H1 (cell line): ENCODE measurements around the gene GDPD2. TPM values are rescaled to one million over a fixed set of nuclear protein-coding genes. Genes with fewer than 3 reads are reported as not detected.

ENCODE experiments used
- CTCF ChIA-PET: fragments of 300-600 bp; sonication (Branson Sonifier 250); formaldehyde crosslinking; loops from one replicate; lab custom pipeline; 2021; ENCODE audit not compliant: partially characterized antibody; lab: Charles Lee
- POLR2A ChIA-PET: fragments of 300-600 bp; sonication (Branson Sonifier 250); formaldehyde crosslinking; loops from one replicate; lab custom pipeline; 2021; ENCODE audit warnings: inconsistent platforms; ENCODE audit not compliant: partially characterized antibody; lab: Charles Lee
- DNase-seq, 2 experiments: peaks; one replicate each; pipeline versions ENCODE4 v3.0.0 to v3.0.0-alpha.2; 2010 to 2022; ENCODE audit warnings: low spot score in 2 of 2, low read depth in 1 of 2, mixed read lengths in 1 of 2
- FAIRE-seq: peaks from 2 replicates; lab custom pipeline; 2011; peaks lifted over from hg19 to GRCh38; lab: Jason Lieb, UNC
- H2AFZ ChIP-seq: 2 replicates; pipeline ENCODE4 v1.8.1; 2012; ENCODE audit warnings: low read length, inconsistent platforms
- H2AK5ac ChIP-seq: 2 replicates; pipeline ENCODE4 v1.6.1; 2013; ENCODE audit warnings: low read depth, low read length
- H2BK120ac ChIP-seq: replicated peaks from 2 replicates; pipeline ENCODE3; 2013; ENCODE audit warnings: low read depth, low read length, inconsistent platforms
- H2BK12ac ChIP-seq: 2 replicates; pipeline ENCODE4 v1.6.1; 2013; ENCODE audit warnings: low read depth, low read length
- H2BK15ac ChIP-seq: 2 replicates; pipeline ENCODE4 v1.6.1; 2013; ENCODE audit warnings: low read length
- H2BK20ac ChIP-seq: 2 replicates; pipeline ENCODE4 v1.6.1; 2013; ENCODE audit warnings: low read length
- H2BK5ac ChIP-seq: 2 replicates; pipeline ENCODE4 v1.6.1; 2013; ENCODE audit warnings: low read depth, low read length
- H3K14ac ChIP-seq: 2 replicates; pipeline ENCODE4 v1.6.1; 2013; ENCODE audit warnings: inconsistent platforms; ENCODE audit not compliant: insufficient read length
- H3K18ac ChIP-seq: 2 replicates; pipeline ENCODE4 v1.6.1; 2013; ENCODE audit warnings: low read length; ENCODE audit errors: extremely low read depth
- H3K23ac ChIP-seq: 2 replicates; pipeline ENCODE4 v1.6.1; 2013; ENCODE audit warnings: inconsistent platforms; ENCODE audit not compliant: insufficient read length
- H3K23me2 ChIP-seq: 2 replicates; pipeline ENCODE4 v1.6.1; 2013; ENCODE audit warnings: low read depth, low read length
- H3K27ac ChIP-seq: 2 replicates; pipeline ENCODE4 v1.6.1; 2011; ENCODE audit warnings: low read depth, low read length, inconsistent platforms
- H3K27me3 ChIP-seq, 4 experiments: replicated peaks in 1 of 4; 1 replicate in 1 of 4; 2 replicates in 3 of 4; pipeline versions ENCODE4 v1.6.1 to v1.8.1; 2011 to 2013; ENCODE audit warnings: low read length in 3 of 4, mild to moderate bottlenecking in 3 of 4, inconsistent platforms in 2 of 4, mixed read lengths in 2 of 4, moderate library complexity in 1 of 4; ENCODE audit not compliant: control insufficient read depth in 3 of 4, insufficient read depth in 3 of 4; ENCODE audit errors: extremely low read depth in 1 of 4
- H3K36me3 ChIP-seq, 4 experiments: 2 replicates each; pipeline versions ENCODE4 v1.6.1 to v1.8.1; 2011 to 2013; ENCODE audit warnings: mild to moderate bottlenecking in 4 of 4, low read length in 3 of 4, moderate library complexity in 2 of 4, control low read depth in 1 of 4, inconsistent platforms in 1 of 4; ENCODE audit not compliant: insufficient read depth in 4 of 4, control insufficient read depth in 2 of 4
- H3K4ac ChIP-seq: replicated peaks from 2 replicates; pipeline ENCODE3; 2013; ENCODE audit warnings: low read length, low read depth, mixed read lengths, inconsistent platforms; ENCODE audit not compliant: insufficient read length
- H3K4me1 ChIP-seq, 4 experiments: replicated peaks in 1 of 4; 1 replicate in 1 of 4; 2 replicates in 3 of 4; pipeline versions ENCODE4 v1.6.1 to v1.8.1; 2011 to 2013; ENCODE audit warnings: low read length in 3 of 4, inconsistent platforms in 2 of 4, mixed read lengths in 1 of 4; ENCODE audit not compliant: insufficient read depth in 4 of 4, control insufficient read depth in 3 of 4
- H3K4me2 ChIP-seq, 2 experiments: 2 replicates each; pipeline versions ENCODE4 v1.6.1 to v1.8.1; 2011 to 2013; ENCODE audit warnings: low read depth in 2 of 2, low read length in 2 of 2, control low read depth in 1 of 2, inconsistent platforms in 1 of 2, mild to moderate bottlenecking in 1 of 2; ENCODE audit not compliant: insufficient read depth in 1 of 2
- H3K4me3 ChIP-seq, 4 experiments: fragments of 200-600, 300-600 bp in 1 of 4; sonication (generic), shearing (Covaris generic), sonication (Bioruptor Twin) in 1 of 4; 2 replicates each; pipeline versions ENCODE4 v1.5.1 to v1.8.1; 2011 to 2016; ENCODE audit warnings: low read length in 4 of 4, low read depth in 3 of 4, control low read depth in 2 of 4, inconsistent platforms in 2 of 4, mild to moderate bottlenecking in 2 of 4, mixed read lengths in 1 of 4, moderate library complexity in 1 of 4; ENCODE audit not compliant: insufficient read depth in 2 of 4; ENCODE audit errors: extremely low read depth in 1 of 4
- H3K56ac ChIP-seq: replicated peaks from 2 replicates; pipeline ENCODE3; 2013; ENCODE audit warnings: low read depth, mild to moderate bottlenecking, mixed read lengths, low read length, inconsistent platforms; ENCODE audit not compliant: insufficient read length
- H3K79me1 ChIP-seq: 2 replicates; pipeline ENCODE4 v1.6.1; 2013; ENCODE audit warnings: low read depth, low read length, control low read depth
- H3K79me2 ChIP-seq, 2 experiments: 2 replicates each; pipeline versions ENCODE4 v1.6.1 to v1.8.1; 2012 to 2013; ENCODE audit warnings: low read length in 2 of 2, mild to moderate bottlenecking in 2 of 2, inconsistent platforms in 1 of 2; ENCODE audit not compliant: insufficient read depth in 2 of 2, control insufficient read depth in 1 of 2
- H3K9ac ChIP-seq, 4 experiments: replicated peaks in 1 of 4; 1 replicate in 1 of 4; 2 replicates in 3 of 4; pipeline versions ENCODE4 v1.6.1 to v1.8.1; 2011 to 2013; ENCODE audit warnings: low read depth in 3 of 4, low read length in 3 of 4, control low read depth in 2 of 4, mild to moderate bottlenecking in 2 of 4, moderate library complexity in 2 of 4, inconsistent platforms in 1 of 4; ENCODE audit errors: extremely low read depth in 1 of 4
- H3K9me3 ChIP-seq, 2 experiments: 2 replicates each; pipeline versions ENCODE4 v1.6.1 to v1.8.1; 2012 to 2013; ENCODE audit warnings: mild to moderate bottlenecking in 2 of 2, moderate library complexity in 2 of 2, control low read depth in 1 of 2, inconsistent platforms in 1 of 2, low read depth in 1 of 2, low read length in 1 of 2, mixed read lengths in 1 of 2; ENCODE audit not compliant: insufficient read depth in 2 of 2
- H4K20me1 ChIP-seq, 2 experiments: replicated peaks in 1 of 2; 2 replicates each; pipeline versions ENCODE3 to v1.8.1; 2011 to 2013; ENCODE audit warnings: inconsistent platforms in 2 of 2, low read length in 2 of 2, mild to moderate bottlenecking in 1 of 2; ENCODE audit not compliant: insufficient read depth in 2 of 2, control insufficient read depth in 1 of 2
- H4K5ac ChIP-seq: 2 replicates; pipeline ENCODE4 v1.6.1; 2013; ENCODE audit warnings: low read length, low read depth, mixed read lengths, inconsistent platforms; ENCODE audit not compliant: insufficient read length
- H4K8ac ChIP-seq: 2 replicates; pipeline ENCODE4 v1.8.0; 2013; ENCODE audit warnings: mild to moderate bottlenecking, moderate library complexity, low read length, inconsistent platforms; ENCODE audit not compliant: insufficient read depth; ENCODE audit errors: extremely low read depth
- H4K91ac ChIP-seq: replicated peaks from 2 replicates; pipeline ENCODE3; 2013; ENCODE audit warnings: low read length, mixed read lengths, inconsistent platforms; ENCODE audit not compliant: insufficient read length
- ATF2 ChIP-seq: IDR thresholded peaks from 2 replicates; pipeline ENCODE4 v1.6.1; 2012; ENCODE audit warnings: low read length, inconsistent platforms
- ATF3 ChIP-seq: IDR thresholded peaks from 2 replicates; pipeline ENCODE4 v1.6.1; 2011; ENCODE audit warnings: low read depth, mild to moderate bottlenecking, low read length; ENCODE audit not compliant: insufficient read depth
- CHD1 ChIP-seq: IDR thresholded peaks from 2 replicates; pipeline ENCODE4 v1.6.1; 2012; ENCODE audit warnings: low read depth, low read length, improper control_type of control experiment
- CTBP2 ChIP-seq: IDR thresholded peaks from 2 replicates; pipeline ENCODE4 v1.7.0; 2011; ENCODE audit warnings: borderline replicate concordance, mild to moderate bottlenecking, moderate library complexity, mixed read lengths, low read length; ENCODE audit not compliant: insufficient read depth, insufficient read length
- RAD21 ChIP-seq, 2 experiments: IDR thresholded peaks in 1 of 2; conservative IDR thresholded peaks in 1 of 2; 2 replicates each; pipeline ENCODE4 v1.6.1; 2011; ENCODE audit warnings: low read depth in 2 of 2, low read length in 2 of 2, improper control_type of control experiment in 1 of 2, inconsistent platforms in 1 of 2, mild to moderate bottlenecking in 1 of 2, moderate library complexity in 1 of 2
- SIN3A ChIP-seq, 2 experiments: IDR thresholded peaks in 1 of 2; conservative IDR thresholded peaks in 1 of 2; 2 replicates each; pipeline ENCODE4 v1.6.1; 2011 to 2012; ENCODE audit warnings: low read length in 2 of 2, improper control_type of control experiment in 1 of 2, low read depth in 1 of 2, mild to moderate bottlenecking in 1 of 2
- WGBS, 2 experiments: shearing (Covaris generic) in 1 of 2; methylation state at CpG; one replicate each; pipeline versions ENCODE4 v1.1.6 to v1.1.7; 2013 to 2015; ENCODE audit warnings: low lambda C conversion rate in 2 of 2, mixed read lengths in 2 of 2, inconsistent platforms in 1 of 2, low coverage in 1 of 2, missing lambda C conversion rate in 1 of 2; ENCODE audit not compliant: insufficient replicate concordance in 2 of 2, insufficient coverage in 1 of 2, insufficient read length in 1 of 2; ENCODE audit errors: extremely low coverage in 1 of 2, missing lambda C conversion rate in 1 of 2; 5-methylcytosine and 5-hydroxymethylcytosine counted together
- polyA plus RNA-seq, 7 experiments: library from polyadenylated mRNA; depleted of rRNA in 3 of 7; stranded (reverse) in 5 of 7; unstranded in 2 of 7; fragments of >200 nt in 5 of 7; fragments of 200-250 nt in 2 of 7; gene quantifications; 1 replicate in 5 of 7; 2 replicates in 1 of 7; 4 replicates in 1 of 7; pipeline versions ENCODE4 v1.2.1 to v1.2.3, GENCODE V29; 2011 to 2013; ENCODE audit warnings: missing spikeins in 2 of 7, mixed read lengths in 2 of 7
- total RNA-seq: library from RNA; stranded (reverse); fragmentation: NEBNext Ultra II Directional; extraction: Animal tissue kit (Norgen Biotek cat#: 25700); gene quantifications from 2 replicates; pipeline ENCODE4 v1.2.1, GENCODE V29; 2021

The GDPD2 gene
- total and polyA plus RNA-seq, 2 of the 8 experiments (the other 6 are each of a cell fraction or from before 2014, with no cell fraction given): 25.6 to 68.3 TPM

GRCh38 chrX:70468709-70469108 lies 45.6 kb downstream of the GDPD2 start:
- H4K5ac ChIP-seq: no peak overlapping the region
- no peak overlapping the region for H2BK5ac ChIP-seq
- peaks cover 0 to 4% of the 10 kb centered on the region in 2 experiments for H4K20me1 ChIP-seq
- no peaks in the 10 kb centered on the region for H3K27me3 ChIP-seq
- no peak overlapping the region for H4K91ac ChIP-seq
- no peak overlapping the region for H2AK5ac ChIP-seq
- WGBS, 2 experiments: 100% methylated on average over 1 of the region's 1 CpG; no CpG with 5 or more reads in 1 of the 2 experiments
- H3K56ac ChIP-seq: no peak overlapping the region
- peaks cover 0 to 83% of the 10 kb centered on the region in 2 experiments; a peak in 2 of 4 replicates for H3K79me2 ChIP-seq
- no peaks in the 10 kb centered on the region for H3K9me3 ChIP-seq
- no peak overlapping the region for H3K27ac ChIP-seq
- H2BK12ac ChIP-seq: no peak overlapping the region
- no peak overlapping the region for H3K4me2 ChIP-seq
- H4K8ac ChIP-seq: no peak overlapping the region
- POLR2A ChIA-PET: interaction anchor here (1.0 to 1.7 kb wide), 3 partner anchors 11 to 13 kb away, joined by 3 read pairs; no protein-coding TSS in a partner anchor
- no peaks in the 10 kb centered on the region for H3K79me1 ChIP-seq
- H2AFZ ChIP-seq: no peak overlapping the region
- CTCF ChIA-PET: no interaction called here
- H3K4me3 ChIP-seq: no peak overlapping the region
- peaks cover 0 to under 1% (median 0%) of the 10 kb centered on the region in 4 experiments; a peak in 1 of 7 replicates for H3K4me1 ChIP-seq
- no peak overlapping the region for H2BK120ac ChIP-seq
- H3K36me3 ChIP-seq: peaks cover 0 to 8% (median 0%) of the 10 kb centered on the region in 4 experiments; a peak in 1 of 8 replicates
- no peak overlapping the region for H3K23ac ChIP-seq
- no peak overlapping the region for H3K18ac ChIP-seq
- H3K9ac ChIP-seq: no peak overlapping the region
- H2BK20ac ChIP-seq: no peak overlapping the region
- no peak overlapping the region for H3K4ac ChIP-seq
- no peak overlapping the region for H2BK15ac ChIP-seq
- no peaks in the 10 kb centered on the region for H3K23me2 ChIP-seq
- DNase-seq: no peak
- FAIRE-seq: no peak
- no peak overlapping the region for H3K14ac ChIP-seq
- TF ChIP-seq ATF3: no peak
- no peak for TF ChIP-seq CTBP2
- TF ChIP-seq SIN3A (conservative IDR thresholded peaks at IDR 0.05 in 1 of 2, IDR thresholded peaks at IDR 0.05 in 1 of 2; ENCODE audit: low read depth in 1 of 2, low read length in 2 of 2): no peak
- TF ChIP-seq CHD1: no peak
- no peak for TF ChIP-seq ATF2
- no peak for TF ChIP-seq RAD21 (IDR thresholded peaks at IDR 0.05 in 1 of 2, conservative IDR thresholded peaks at IDR 0.05 in 1 of 2; ENCODE audit: low read depth in 2 of 2, low read length in 2 of 2)
